Smooth muscle cell (in vitro differentiated cells): ENCODE data around the gene CD4. TPM values are rescaled to one million over a fixed set of nuclear protein-coding genes. Genes with fewer than 3 reads are reported as not detected.
A peak's percentile ranks its signal among the peaks of the same experiment; 100 is the strongest.

Source experiments
- DNase-seq: peaks from one replicate; lab custom pipeline; 2025; ENCODE audit not compliant: unreplicated experiment; lab: John Stamatoyannopoulos, UW
- H2AFZ ChIP-seq: fragments of 200-600 bp; sonication (generic); 2 replicates; pipeline ENCODE4 v1.6.0; 2016; ENCODE audit warnings: antibody characterized with exemption, low read depth, mild to moderate bottlenecking
- H3F3A ChIP-seq: fragments of 200-600 bp; sonication (generic); 2 replicates; pipeline ENCODE4 v1.6.0; 2017; ENCODE audit warnings: antibody characterized with exemption, low read depth
- H3K27ac ChIP-seq: fragments of 200-600 bp; sonication (generic); 2 replicates; pipeline ENCODE4 v1.5.1; 2016; ENCODE audit warnings: low read depth, mild to moderate bottlenecking
- H3K27me3 ChIP-seq: fragments of 200-600 bp; sonication (generic); 2 replicates; pipeline ENCODE4 v1.6.1; 2016; ENCODE audit warnings: low read depth, mild to moderate bottlenecking
- H3K36me3 ChIP-seq: fragments of 200-600 bp; sonication (generic); 2 replicates; pipeline ENCODE4 v1.5.1; 2016; ENCODE audit warnings: low read depth
- H3K4me1 ChIP-seq: fragments of 200-600 bp; sonication (generic); 2 replicates; pipeline ENCODE4 v1.5.1; 2016; ENCODE audit warnings: low read depth
- H3K4me2 ChIP-seq: fragments of 200-600 bp; sonication (generic); 2 replicates; pipeline ENCODE4 v1.6.0; 2016; ENCODE audit warnings: mild to moderate bottlenecking
- H3K4me3 ChIP-seq: fragments of 200-600 bp; sonication (generic); 2 replicates; pipeline ENCODE4 v1.5.1; 2016; ENCODE audit warnings: mild to moderate bottlenecking
- H3K79me2 ChIP-seq: fragments of 200-600 bp; sonication (generic); 2 replicates; pipeline ENCODE4 v1.6.0; 2016; ENCODE audit warnings: low read depth, mild to moderate bottlenecking
- H3K9ac ChIP-seq: fragments of 200-600 bp; sonication (generic); 2 replicates; pipeline ENCODE4 v1.6.0; 2016; ENCODE audit warnings: low read depth
- H3K9me3 ChIP-seq: fragments of 200-600 bp; sonication (generic); replicated peaks from 2 replicates; pipeline ENCODE4 v1.5.1; 2016; ENCODE audit warnings: low read depth
- H4K20me1 ChIP-seq: fragments of 200-600 bp; sonication (generic); 2 replicates; pipeline ENCODE4 v1.6.0; 2016; ENCODE audit warnings: low read depth
- WGBS: methylation state at CpG from one replicate; pipeline ENCODE4 v1.1.7; 2016; ENCODE audit warnings: low lambda C conversion rate; 5-methylcytosine and 5-hydroxymethylcytosine counted together
- polyA plus RNA-seq: library from polyadenylated mRNA; unstranded; fragments of >200 nt; fragmentation: Nextera tagmentation; extraction: Ambion mirVana; gene quantifications from 2 replicates; pipeline ENCODE4 v1.2.1, GENCODE V29; 2016
- total RNA-seq: library from RNA; depleted of rRNA; stranded (reverse); fragments of >200 nt; gene quantifications from 2 replicates; pipeline ENCODE4 v1.2.3, GENCODE V29; 2014
- TF ChIP-seq, protein P1 (sequence below): fragments of 200-600 bp; sonication (generic); IDR thresholded peaks from 2 replicates; pipeline ENCODE4 v1.5.1; 2017; ENCODE audit warnings: borderline replicate concordance, mild to moderate bottlenecking, antibody characterized with exemption; ENCODE audit not compliant: insufficient read depth, poor library complexity, severe bottlenecking

CD4 gene
- total and polyA plus RNA-seq, 2 experiments from 2014 or later, result 0.13 to 2.5 TPM

DNA sequence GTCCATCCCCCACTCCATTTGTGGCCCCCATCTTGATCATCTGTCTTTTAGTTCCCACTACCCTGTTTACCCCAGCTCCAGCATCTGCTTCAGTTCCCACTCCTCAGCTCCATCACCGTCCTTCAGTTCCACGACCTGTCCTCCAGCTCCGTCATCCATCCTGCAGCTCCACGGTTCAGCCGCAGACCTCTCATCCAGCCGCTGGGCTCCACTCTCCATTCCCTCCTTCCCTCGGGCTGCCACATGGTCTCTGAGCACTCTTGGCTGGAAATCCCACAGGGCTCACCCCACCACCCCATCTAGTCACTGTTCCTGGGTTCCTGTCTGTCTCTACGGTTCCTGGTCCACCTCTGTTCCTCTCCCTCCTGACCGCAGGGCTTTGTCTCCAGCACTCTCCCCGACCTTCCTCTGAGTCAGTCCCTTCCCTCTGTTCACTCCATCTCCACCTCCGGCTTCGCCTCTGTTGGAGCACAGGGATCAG is 35.6 kb downstream of the CD4 start:
- TF ChIP-seq, protein P1, sequence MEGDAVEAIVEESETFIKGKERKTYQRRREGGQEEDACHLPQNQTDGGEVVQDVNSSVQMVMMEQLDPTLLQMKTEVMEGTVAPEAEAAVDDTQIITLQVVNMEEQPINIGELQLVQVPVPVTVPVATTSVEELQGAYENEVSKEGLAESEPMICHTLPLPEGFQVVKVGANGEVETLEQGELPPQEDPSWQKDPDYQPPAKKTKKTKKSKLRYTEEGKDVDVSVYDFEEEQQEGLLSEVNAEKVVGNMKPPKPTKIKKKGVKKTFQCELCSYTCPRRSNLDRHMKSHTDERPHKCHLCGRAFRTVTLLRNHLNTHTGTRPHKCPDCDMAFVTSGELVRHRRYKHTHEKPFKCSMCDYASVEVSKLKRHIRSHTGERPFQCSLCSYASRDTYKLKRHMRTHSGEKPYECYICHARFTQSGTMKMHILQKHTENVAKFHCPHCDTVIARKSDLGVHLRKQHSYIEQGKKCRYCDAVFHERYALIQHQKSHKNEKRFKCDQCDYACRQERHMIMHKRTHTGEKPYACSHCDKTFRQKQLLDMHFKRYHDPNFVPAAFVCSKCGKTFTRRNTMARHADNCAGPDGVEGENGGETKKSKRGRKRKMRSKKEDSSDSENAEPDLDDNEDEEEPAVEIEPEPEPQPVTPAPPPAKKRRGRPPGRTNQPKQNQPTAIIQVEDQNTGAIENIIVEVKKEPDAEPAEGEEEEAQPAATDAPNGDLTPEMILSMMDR, result no peak
- H4K20me1 ChIP-seq, result peaks cover 6% of the 10 kb centered on the region
- no peak overlapping the region for H3K27ac ChIP-seq
- peak overlapping the region; percentile 31 for H3K4me3 ChIP-seq
- peaks cover 30% of the 10 kb centered on the region for H3K4me1 ChIP-seq
- no peak overlapping the region for H3K9ac ChIP-seq
- H3K9me3 ChIP-seq, result no peaks in the 10 kb centered on the region
- peaks cover 5% of the 10 kb centered on the region for H3K27me3 ChIP-seq
- no peaks in the 10 kb centered on the region for H3F3A ChIP-seq
- H3K36me3 ChIP-seq, result no peaks in the 10 kb centered on the region
- H3K79me2 ChIP-seq, result peaks cover 10% of the 10 kb centered on the region
- H2AFZ ChIP-seq, result no peak overlapping the region
- WGBS, result 31% methylated on average over 12 of the region's 12 CpGs
- H3K4me2 ChIP-seq, result peak overlapping the region; percentile 88
- no peak for DNase-seq

- TF ChIP-seq, protein P1, result peak; percentile 80
- Histone ChIP-seq H3K36me3 (no peaks in the 10 kb centered on the region), H3K79me2 (peaks cover 10% of the 10 kb centered on the region), H3K9ac (no peak overlapping the region), H2AFZ (no peak overlapping the region), H3K27ac (no peak overlapping the region), H3K4me1 (peaks cover 25% of the 10 kb centered on the region), H3K4me2 (peak overlapping the region; percentile 88), H3K4me3 (peak overlapping the region; percentile 31), H3F3A (no peaks in the 10 kb centered on the region), H4K20me1 (peaks cover 10% of the 10 kb centered on the region), H3K27me3 (peaks cover 5% of the 10 kb centered on the region), H3K9me3 (no peaks in the 10 kb centered on the region)
- DNase-seq, result peak; percentile 75
- 12% methylated on average over 17 of the region's 19 CpGs for WGBS
These were observed 36.2 kb downstream of the CD4 start for GRCh38 chr12:6825398-6826124.

- peaks cover 10% of the 10 kb centered on the region for H4K20me1 ChIP-seq
- H3K4me3 ChIP-seq, result no peak overlapping the region
- H3K9ac ChIP-seq, result no peak overlapping the region
- H3K27ac ChIP-seq, result no peak overlapping the region
- no peaks in the 10 kb centered on the region for H3K36me3 ChIP-seq
- H3K79me2 ChIP-seq, result peaks cover 10% of the 10 kb centered on the region
- no peak overlapping the region for H3K4me2 ChIP-seq
- no peak for DNase-seq
- no peaks in the 10 kb centered on the region for H3F3A ChIP-seq
- H3K9me3 ChIP-seq, result no peaks in the 10 kb centered on the region
- TF ChIP-seq, protein P1, result no peak
- peaks cover 22% of the 10 kb centered on the region for H3K4me1 ChIP-seq
- no peak overlapping the region for H2AFZ ChIP-seq
- WGBS, result 84% methylated on average over 17 of the region's 17 CpGs
- H3K27me3 ChIP-seq, result peaks cover 5% of the 10 kb centered on the region
These were observed 36.9 kb downstream of the CD4 start for GRCh38 chr12:6826125-6826733.
